ENCODE data around the gene DMD.

DMD gene

GRCh38 chrX:31697294-31697916, 1513.9 kb downstream of the DMD start:
- no peak for FAIRE-seq
- TF ChIP-seq POLR2A (IDR thresholded peaks at IDR 0.05; ENCODE audit: low read depth, low read length) = no peak
- DNase-seq (ENCODE audit: insufficient read length, low spot score) = no peak

- no peak for FAIRE-seq
Observed at GRCh38 chrX:31679861-31680260, 1531.5 kb downstream of the DMD start.

DNA sequence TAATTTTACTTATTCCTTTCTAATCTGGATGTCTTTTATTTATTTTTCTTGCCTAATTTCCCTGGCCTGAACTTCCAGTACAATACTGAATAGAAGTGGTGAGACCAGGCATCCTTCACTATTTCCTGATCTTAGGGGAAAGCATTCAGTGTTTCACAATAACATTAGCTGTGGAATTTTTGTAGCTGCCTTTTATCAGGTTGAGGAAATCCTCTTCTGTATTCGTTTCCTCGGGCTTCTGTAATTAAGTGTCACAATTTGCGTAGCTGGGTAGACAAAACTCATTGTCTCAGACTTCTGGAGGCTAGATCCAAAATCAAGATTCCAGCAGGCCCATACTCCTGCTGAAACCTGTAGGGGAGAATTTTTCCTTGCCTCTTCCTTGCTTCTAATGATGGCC, 1541.1 kb downstream of the DMD start:
- FAIRE-seq (no peak), DNase-seq (ENCODE audit: insufficient read length, low spot score) (no peak)
- TF ChIP-seq POLR2A (IDR thresholded peaks at IDR 0.05; ENCODE audit: low read depth, low read length) = no peak

More at GRCh38 chrX:31679861-31680260, 1531.5 kb downstream of the DMD start:
- TF ChIP-seq POLR2A (IDR thresholded peaks at IDR 0.05; ENCODE audit: low read depth, low read length) = no peak
- no peak for DNase-seq (ENCODE audit: insufficient read length, low spot score)

- FAIRE-seq (no peak), DNase-seq (ENCODE audit: insufficient read length, low spot score) (no peak)
- TF ChIP-seq POLR2A (IDR thresholded peaks at IDR 0.05; ENCODE audit: low read depth, low read length) = no peak
Observed at GRCh38 chrX:31665454-31665853, 1545.9 kb downstream of the DMD start.

DNA sequence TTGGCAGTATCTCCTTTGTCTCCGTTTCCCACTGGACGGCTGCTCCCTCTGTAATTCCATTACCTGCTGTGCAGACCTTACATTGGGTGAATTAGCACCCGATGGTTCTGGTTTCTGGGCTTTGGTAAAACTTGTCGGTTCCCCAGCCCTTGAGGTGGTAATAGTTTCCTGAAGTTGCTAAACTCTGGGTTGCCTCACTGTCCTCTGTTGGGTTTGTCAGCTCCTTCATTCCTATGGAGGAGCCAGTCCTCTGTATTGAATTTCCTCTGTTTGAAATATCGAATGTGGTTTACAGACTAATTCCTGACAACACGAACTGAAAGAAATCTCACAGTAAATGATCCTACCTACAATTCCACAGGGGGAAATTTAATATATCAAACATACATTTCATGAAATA, 1548.2 kb downstream of the DMD start:
- FAIRE-seq = no peak
- no peak for DNase-seq (ENCODE audit: insufficient read length, low spot score)
- no peak for TF ChIP-seq POLR2A (IDR thresholded peaks at IDR 0.05; ENCODE audit: low read depth, low read length)

- TF ChIP-seq POLR2A (IDR thresholded peaks at IDR 0.05; ENCODE audit: low read depth, low read length) = no peak
- no peak for FAIRE-seq
- DNase-seq (ENCODE audit: insufficient read length, low spot score) = no peak
Observed at GRCh38 chrX:31661280-31661810, 1550.0 kb downstream of the DMD start.

DNA sequence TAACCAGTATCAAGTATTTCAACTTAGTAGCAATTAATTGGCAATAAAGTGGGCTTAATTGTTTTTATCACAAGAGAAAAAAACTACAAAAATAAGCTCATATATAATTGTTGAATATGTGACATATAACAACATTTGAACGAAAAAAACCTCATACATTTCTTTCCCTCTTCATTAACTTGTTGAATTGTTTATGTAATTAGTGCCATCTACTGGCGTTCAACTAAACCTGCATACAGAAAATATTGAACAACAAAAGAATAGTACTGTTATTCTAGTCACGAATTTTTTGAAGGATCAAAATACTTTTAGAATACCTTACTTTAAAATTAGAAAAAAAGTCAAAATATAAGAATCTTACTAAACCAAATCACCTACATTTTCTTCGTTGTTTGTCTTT, 1553.0 kb downstream of the DMD start:
- TF ChIP-seq POLR2A (IDR thresholded peaks at IDR 0.05; ENCODE audit: low read depth, low read length) = no peak
- no peak for FAIRE-seq
- no peak for DNase-seq (ENCODE audit: insufficient read length, low spot score)

- no peak for TF ChIP-seq POLR2A (IDR thresholded peaks at IDR 0.05; ENCODE audit: low read depth, low read length)
- no peak for FAIRE-seq
- no peak for DNase-seq (ENCODE audit: insufficient read length, low spot score)
Observed at GRCh38 chrX:31656013-31656412, 1555.3 kb downstream of the DMD start.

DNA sequence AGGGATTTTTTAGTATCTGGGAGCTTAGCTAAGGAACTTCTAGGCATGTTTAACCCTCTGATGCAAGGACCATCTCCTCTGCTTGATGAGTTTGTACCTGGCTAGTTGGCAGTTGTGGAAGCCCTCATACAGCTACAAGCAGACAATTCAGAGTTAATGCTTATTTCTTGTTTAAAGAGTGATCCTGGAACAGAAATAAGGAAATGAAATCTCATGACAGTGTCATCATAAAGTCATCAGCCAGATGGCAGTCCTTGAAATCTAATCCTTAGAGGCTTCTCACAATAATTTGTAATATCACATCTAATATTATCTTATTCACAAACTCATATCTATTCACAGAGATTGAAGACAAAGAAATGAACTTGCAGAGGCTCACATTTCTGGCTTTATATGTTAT, 1557.9 kb downstream of the DMD start:
- DNase-seq (ENCODE audit: insufficient read length, low spot score) = no peak
- no peak for FAIRE-seq
- TF ChIP-seq POLR2A (IDR thresholded peaks at IDR 0.05; ENCODE audit: low read depth, low read length) = no peak

DNA sequence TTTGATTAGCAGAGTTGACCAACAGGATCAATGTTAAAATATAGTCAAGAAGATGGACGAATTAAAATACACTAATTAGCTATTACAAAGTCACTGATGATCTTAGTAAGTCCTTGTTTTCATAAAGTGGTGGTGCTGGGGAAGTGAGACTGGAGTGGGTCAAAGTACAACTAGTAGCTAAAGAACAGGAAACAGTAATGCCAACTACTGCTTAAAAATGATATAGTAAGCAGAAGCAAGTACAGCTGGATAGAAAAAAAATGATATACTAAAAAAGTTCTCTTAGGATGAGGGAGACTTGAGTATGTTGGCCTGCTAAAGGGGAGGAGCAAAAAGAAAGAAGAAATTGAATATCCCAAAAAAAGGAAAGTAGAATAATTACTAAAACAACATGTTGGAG, 1558.7 kb downstream of the DMD start:
- DNase-seq (ENCODE audit: insufficient read length, low spot score) (no peak), FAIRE-seq (no peak)
- no peak for TF ChIP-seq POLR2A (IDR thresholded peaks at IDR 0.05; ENCODE audit: low read depth, low read length)

DNA sequence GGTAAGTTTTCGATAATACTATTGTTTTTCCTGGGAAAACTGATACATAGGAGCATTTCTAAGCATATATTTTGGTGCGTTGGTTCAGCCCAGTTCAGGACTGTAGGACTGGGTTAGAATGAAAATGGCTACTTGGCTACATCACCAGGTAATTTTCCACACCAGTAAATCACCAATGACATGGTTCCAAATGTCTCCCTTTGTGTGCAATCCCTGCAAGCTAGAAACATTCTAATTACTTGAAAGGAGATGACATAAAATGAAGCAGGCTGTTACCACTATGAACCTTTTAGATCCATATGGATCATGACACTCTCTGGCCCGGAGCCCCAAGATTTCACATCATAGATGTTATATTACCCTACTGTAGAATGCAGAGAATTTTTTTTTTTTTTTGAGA, 1562.1 kb downstream of the DMD start:
- no peak for TF ChIP-seq POLR2A (IDR thresholded peaks at IDR 0.05; ENCODE audit: low read depth, low read length)
- no peak for FAIRE-seq

DNA sequence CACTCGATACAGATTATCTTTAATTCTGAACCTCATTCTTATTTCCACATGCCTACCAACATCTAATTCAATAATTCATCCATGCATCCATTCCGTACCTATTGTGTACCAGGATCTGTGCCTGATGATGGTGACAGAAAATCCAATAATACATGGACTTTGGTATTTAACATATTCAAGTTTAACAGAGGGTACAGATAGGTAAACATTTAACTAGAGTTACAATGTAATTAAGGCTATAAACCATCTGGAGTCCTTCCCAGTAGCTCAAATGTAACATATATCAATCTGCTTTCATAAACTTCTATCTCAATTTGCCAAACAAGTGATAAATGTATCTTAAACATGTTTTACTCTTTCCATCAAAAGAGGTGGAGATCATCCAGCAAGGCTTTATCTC, 1578.0 kb downstream of the DMD start:
- TF ChIP-seq POLR2A (IDR thresholded peaks at IDR 0.05; ENCODE audit: low read depth, low read length) = no peak
- DNase-seq (ENCODE audit: insufficient read length, low spot score) = no peak
- no peak for FAIRE-seq

More for the DNA sequence above, 1562.1 kb downstream of the DMD start:
- DNase-seq (ENCODE audit: insufficient read length, low spot score) = no peak

- DNase-seq (ENCODE audit: insufficient read length, low spot score) (no peak), FAIRE-seq (no peak)
Observed at GRCh38 chrX:31629195-31629594, 1582.2 kb downstream of the DMD start.

DNA sequence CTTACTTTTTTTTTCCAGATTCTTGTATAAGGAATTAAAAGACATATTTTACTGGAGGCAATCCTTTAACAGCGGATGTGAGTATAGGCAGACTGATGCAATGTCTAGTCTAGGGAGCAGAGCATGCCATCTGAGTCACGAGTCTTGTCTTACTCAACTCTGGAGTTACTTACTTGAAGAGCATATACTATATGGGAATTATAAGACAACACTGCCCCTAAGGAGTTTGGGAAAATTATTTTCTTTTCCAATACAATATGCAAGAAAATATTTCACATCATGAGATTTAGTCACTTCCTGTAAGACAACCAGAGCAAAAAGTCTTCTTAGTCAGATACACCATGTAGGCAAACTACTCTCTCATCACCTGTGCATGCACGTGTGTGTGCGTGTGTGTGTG, 1602.2 kb downstream of the DMD start:
- FAIRE-seq (no peak), DNase-seq (ENCODE audit: insufficient read length, low spot score) (peak; percentile 0)
- TF ChIP-seq POLR2A (IDR thresholded peaks at IDR 0.05; ENCODE audit: low read depth, low read length) = no peak

More at GRCh38 chrX:31629195-31629594, 1582.2 kb downstream of the DMD start:
- TF ChIP-seq POLR2A (IDR thresholded peaks at IDR 0.05; ENCODE audit: low read depth, low read length) = no peak

DNA sequence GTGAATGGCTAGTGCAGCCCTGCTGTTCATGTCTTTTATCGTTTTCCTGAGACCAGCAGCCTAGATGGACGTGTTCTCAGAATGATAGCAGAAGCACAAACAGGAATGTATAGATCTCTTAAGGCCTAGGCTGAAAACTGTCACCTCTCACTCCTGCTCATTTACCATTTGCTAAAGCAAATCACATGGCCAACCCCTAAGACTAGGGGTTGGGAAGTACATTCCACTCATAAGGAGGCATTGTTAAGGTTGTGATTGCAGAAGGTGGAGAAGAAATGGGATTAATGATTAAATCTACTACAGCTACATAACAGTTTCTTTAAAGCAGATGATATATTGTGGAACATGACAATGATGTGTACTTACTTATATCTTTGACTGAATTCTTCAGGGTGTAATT, 1602.7 kb downstream of the DMD start:
- TF ChIP-seq POLR2A (IDR thresholded peaks at IDR 0.05; ENCODE audit: low read depth, low read length) = no peak
- FAIRE-seq (no peak), DNase-seq (ENCODE audit: insufficient read length, low spot score) (no peak)

Measured in H54 (cell line).